Erythroblast (primary cell): ENCODE measurements around the gene CCDC169.

Experiments
- GATA1 ChIP-seq: IDR thresholded peaks from 2 replicates; pipeline ENCODE4 v1.6.1; 2011; ENCODE audit warnings: low read depth, mild to moderate bottlenecking, control low read depth, low read length, moderate library complexity
- POLR2A ChIP-seq: IDR thresholded peaks from 2 replicates; pipeline ENCODE4 v1.6.1; 2011; ENCODE audit warnings: mild to moderate bottlenecking, low read length

DNA sequence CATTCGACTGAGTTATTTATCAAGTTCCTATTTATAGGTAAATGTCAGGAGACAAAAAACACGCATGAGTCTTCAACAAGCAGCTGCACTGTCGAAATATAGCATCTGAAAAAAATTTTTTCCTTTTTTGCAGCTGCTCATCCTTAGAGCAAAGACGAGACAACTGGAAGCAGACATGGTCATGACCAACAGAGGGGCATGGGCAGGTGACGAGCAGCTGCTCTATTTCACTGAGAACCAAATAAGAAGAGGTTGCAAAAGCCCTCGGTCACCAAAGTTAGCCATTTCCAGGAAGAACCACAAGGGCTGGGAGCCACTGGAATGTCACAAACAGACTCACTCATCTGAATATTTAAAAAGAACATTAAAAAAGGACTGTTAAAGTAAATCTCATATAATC is 105.4 kb downstream of the CCDC169 start:
- TF ChIP-seq POLR2A (no peak), GATA1 (no peak)
